Effector CD4-positive, alpha-beta T cell (primary cell): Measurements from ENCODE around the gene TGFB1.
A peak's percentile ranks its signal among the peaks of the same experiment; 100 is the strongest.
"Not testable (repeated sequence)": the region's sequence is repeated elsewhere in the genome, so short reads cannot be mapped to it uniquely, and the experiment has no call there.

Source experiments
- DNase-seq: peaks from one replicate; pipeline ENCODE4 v3.0.0-alpha.2; 2020
- total RNA-seq: gene quantifications from one replicate; lab custom pipeline; 2026; lab: John Stamatoyannopoulos, UW

The TGFB1 gene
- total RNA-seq, result 227 reads per million, percentile 93 among the genes with 10 or more reads in this experiment

DNA sequence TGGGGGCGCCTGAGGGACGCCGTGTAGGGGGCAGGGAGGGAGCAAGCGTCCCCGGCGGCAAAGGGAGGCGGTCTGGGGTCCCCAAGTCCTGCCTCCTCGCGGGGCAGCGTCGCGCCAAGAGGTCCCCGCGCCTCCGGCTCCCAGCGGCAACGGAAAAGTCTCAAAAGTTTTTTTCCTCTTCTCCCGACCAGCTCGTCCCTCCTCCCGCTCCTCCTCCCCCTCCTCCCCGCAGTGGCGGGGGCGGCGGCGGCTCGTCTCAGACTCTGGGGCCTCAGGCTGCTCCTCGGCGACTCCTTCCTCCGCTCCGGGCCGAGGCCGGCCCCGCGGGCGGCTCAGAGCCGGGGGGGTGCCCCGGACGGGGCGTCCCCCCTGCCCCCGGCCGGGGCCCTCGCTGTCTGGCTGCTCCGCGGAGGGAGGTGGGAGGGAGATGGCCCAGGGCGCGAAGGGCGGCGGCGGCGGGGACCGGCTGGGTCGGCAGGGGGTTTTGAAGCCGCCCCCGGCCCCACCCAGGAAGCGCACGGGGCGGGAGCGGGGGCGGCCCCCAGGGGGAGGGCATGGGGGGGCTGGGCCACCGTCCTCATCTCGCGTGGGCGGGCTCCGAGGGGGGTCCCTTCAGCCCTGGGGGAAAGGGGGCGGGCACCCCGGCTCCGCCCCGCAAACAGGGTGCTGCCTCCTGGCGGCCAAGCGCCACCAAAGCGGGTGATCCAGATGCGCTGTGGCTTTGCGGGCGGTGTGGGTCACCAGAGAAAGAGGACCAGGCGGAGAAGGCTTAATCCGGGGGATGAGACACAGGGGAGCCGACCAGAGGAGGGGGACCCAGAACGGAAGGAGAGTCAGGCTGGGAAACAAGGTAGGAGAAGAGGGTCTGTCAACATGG is at the start of gene TGFB1:
TSS of gene TGFB1 (minus strand) at position 457 of the 877 bp plus-strand sequence. CDS start 878 bp downstream, outside the sequence.
- peak; percentile 94 for DNase-seq

DNA sequence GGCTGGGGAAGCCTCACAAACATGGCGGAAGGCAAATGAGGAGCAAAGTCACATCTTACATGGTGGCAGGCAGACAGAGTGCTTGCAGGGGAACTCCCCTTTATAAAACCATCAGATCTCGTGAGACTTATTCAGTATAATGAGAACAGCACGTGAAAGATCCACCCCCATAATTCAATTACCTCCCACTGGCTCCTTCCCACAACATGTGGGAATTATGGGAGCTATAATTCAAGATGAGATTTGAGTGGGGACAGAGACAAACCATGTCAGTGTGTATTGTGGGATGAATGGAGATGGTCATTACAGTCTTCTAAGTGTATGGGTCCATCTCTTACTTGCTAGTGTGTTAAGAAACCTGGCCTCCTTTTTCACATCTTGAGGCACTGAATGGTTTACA is 48.3 kb upstream of the TGFB1 start:
- DNase-seq, result no peak

DNA sequence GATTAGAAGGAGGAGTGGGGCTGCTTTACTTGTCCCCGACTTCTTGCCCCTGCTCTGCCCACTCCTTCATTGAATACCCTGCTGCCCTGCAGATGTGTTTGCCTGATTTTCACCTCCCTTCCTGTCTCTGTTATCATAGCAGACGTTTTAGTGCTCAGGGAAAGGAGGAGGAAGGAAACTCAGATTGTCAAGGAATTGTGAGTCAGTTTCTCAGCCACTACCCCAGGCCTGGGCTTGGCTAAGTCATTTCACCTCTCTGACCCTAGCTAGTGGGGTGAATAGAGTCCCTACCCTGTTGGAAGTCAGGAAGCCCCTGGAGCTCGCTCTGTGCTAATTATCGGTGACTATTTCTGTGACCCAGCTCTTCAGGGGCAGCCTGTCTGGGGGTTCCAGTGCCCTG is 47.8 kb upstream of the TGFB1 start:
- DNase-seq, result no peak

DNA sequence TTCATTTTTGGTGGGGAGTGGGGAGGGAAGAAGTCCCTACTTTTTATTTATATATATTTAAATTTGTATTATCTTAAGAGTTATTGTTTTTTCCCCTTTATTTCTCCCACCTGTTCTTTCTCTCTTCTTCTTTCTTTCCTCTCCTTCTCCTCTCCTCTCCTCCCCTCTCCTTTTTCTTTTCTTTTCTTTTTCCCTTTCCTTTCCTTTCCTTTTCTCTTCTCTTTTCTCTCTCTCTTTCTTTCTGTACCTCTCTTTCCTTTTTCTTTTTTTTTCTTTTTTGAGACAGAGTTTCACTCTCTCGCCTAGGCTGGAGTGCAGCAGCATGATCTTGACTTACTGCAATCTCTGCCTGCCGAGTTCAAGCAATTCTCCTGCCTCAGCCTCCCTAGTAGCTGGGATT is 45.8 kb upstream of the TGFB1 start:
- no peak for DNase-seq

DNA sequence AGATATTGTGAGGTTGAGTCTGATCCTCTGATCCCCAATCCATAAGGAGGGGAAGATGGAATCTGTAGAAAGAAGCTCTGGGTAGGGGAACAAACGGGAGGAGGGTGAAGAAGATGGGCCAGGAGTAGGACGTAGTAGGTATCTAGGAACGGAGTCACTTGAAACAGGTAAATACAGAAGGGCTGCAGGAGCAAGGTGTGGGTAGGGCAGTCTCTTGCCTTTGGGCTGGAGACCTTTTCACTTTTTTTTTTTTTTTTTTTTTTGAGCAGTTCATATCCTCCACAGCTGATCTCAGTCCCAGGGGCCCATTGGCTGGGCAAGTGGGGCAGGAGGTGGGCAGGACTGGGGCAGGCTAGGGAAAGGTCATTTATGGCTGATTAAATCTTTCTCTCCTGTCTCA is 45.4 kb upstream of the TGFB1 start:
- DNase-seq, result no peak

GRCh38 chr19:41398598-41398997 is 44.9 kb upstream of the TGFB1 start:
- no peak for DNase-seq

GRCh38 chr19:41398050-41398418 is 44.3 kb upstream of the TGFB1 start:
- no peak for DNase-seq

DNA sequence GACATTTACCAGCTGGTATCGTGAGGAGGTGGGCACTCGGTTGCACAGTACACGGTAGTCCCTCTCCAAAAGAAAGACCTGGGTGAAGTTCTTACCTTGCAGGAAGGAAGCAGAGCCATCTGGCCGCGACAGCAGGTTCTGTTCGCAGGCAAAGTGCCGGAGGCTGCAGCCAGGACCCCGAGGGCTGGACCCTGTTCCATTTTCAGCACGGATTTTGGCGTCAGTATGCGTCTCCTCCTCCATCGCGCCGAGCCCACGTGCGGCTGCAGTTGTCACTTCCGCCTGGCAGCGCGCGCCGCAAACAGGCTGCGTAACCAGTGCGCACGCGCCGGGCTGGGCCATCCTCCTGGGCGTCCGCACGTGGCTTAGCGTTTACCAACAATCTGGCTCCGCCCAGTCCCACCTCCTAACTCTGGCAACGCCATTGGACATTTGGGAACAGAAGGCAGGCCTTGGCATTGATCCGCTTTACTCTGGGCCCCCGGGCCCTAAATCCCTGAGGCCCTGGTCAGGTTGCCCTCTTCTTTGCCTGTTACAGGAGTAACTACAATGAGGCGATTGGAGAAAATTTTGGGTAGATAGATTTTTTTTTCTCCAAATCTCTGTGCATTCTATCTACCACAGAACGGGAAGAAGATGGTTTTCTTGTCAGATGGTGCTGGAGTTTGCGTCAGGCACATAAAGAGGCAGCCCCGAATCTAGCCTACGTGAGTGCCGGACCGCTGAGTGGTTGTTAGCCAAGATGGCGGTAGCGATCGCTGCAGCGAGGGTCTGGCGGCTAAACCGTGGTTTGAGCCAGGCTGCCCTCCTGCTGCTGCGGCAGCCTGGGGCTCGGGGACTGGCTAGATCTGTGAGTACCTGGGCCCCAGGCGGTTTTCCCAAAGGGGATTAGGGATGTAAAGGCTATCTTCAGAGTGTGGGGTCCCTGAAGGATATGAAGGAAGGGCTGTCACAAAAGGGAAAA is 43.6 kb upstream of the TGFB1 start, which contains the start of the genes BCKDHA and EXOSC5:
TSS of gene BCKDHA (plus strand) at position 733 of the 964 bp plus-strand sequence. CDS start at position 743, 10 bp downstream.
TSS of gene EXOSC5 (minus strand) at position 274 of the 964 bp plus-strand sequence. CDS start at position 243, 31 bp downstream.
- DNase-seq, result peak; percentile 99

DNA sequence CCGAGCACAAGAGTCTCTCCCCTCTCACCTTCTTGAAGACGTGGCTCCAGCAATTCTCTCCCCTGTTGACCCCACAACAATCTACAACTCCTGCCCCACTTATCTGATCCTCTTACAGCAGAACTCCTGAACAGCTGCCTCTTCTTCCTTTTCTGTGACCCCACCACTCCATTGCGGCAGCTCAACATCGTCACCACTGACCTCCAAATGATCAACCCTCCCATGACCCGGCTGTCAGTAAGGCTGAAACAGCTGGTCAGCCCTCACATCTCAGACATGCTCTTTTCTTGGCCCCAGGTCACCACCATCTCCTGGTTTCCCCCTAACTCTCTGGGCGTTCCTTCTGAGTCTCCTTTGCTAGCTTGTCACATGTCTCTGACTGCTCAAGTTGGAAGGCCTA is 41.6 kb upstream of the TGFB1 start:
- DNase-seq, result no peak

GRCh38 chr19:41392775-41393174 is 39.1 kb upstream of the TGFB1 start:
- DNase-seq, result no peak

DNA sequence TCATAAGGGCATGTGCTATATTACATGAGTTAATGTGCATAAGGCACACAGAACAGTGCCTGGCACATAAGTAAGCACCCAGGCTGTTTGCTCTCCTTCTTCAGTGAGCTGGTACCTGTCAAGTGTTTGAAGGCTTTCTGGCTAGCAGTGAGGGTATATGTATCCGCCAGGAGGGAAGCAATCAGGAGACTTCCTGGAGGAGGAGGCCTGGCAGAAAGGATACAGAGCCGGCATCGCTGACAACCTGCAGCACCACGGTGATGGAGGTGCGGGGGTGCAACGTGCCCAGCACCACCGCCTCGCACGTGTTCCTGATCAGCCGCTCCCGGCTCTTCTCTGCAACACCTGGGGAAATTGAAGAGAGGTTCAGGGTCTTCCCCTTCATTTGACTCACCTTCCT is 37.9 kb upstream of the TGFB1 start:
- no peak for DNase-seq

DNA sequence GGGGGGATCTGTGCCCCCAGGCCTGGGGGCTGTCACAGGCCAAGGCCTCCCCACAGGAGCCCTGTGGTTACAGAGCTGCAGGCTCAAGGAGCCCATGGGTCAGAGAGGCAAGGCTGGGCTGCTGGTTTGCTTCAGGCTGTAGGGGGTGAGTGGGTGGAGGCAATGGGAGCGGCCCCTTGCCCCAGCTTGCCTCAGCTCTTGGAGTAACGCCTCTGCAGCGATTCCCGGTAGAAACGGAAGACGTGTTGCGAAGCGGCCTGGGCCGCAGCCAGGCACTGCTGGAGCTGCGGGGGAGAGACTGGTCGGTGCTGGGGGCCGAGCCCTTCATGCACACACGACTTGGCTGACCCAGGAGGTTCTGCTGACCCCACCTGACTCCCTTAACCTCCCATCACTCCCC is 32.7 kb upstream of the TGFB1 start:
- DNase-seq, result no peak

GRCh38 chr19:41384351-41384750 is 30.6 kb upstream of the TGFB1 start:
- no peak for DNase-seq

GRCh38 chr19:41381536-41381935 is 27.8 kb upstream of the TGFB1 start:
- DNase-seq, result not testable (repeated sequence)

DNA sequence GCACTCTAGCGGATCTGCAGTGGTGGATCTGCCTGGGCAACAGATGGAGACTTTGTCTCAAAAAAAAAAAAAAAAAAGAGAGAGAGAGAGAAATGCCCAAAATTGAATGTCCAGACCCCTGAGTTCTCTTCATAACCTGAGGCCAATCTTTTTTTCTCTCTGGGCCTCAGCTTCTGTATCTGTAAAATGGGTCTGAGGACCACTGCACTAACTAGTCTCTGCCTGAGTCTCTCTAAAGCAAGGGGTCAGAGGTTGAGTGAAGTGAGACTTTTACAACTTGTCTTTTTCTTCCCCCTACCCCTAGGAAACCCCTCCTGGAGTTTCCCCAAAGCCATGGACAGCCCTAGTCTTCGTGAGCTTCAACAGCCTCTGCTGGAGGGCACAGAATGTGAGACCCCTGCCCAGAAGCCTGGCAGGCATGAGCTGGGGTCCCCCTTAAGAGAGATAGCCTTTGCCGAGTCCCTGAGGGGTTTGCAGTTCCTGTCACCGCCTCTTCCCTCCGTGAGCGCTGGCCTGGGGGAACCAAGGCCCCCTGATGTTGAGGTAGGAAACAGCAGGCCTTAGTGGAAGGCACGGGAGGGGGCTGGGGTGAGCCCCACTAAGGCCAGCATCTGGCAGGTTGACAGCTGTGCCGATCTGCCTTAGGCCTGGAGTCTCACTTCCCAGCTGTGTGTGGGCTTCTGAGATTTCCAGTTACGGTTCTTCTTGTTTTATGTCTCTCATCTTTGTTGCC is 24.4 kb upstream of the TGFB1 start:
- DNase-seq, result no peak

DNA sequence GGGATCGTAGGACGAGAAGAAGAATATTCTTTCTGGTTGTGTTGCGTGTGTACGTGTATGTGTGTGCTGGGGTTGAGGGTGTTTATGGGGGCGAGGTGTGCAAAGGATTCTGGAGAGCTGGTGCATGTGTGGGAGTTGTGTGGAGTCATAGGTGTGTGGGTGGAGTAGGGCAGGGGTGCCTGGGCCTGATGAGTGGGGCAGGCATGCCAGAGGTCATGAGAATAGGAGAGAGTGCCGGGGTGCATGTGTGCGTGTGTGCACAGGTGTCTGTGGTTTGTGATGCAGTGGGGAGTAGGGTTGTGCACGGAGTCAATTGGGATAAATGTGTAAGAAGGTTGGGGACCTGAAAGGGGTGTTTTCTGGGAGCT is 23.3 kb upstream of the TGFB1 start:
- no peak for DNase-seq

DNA sequence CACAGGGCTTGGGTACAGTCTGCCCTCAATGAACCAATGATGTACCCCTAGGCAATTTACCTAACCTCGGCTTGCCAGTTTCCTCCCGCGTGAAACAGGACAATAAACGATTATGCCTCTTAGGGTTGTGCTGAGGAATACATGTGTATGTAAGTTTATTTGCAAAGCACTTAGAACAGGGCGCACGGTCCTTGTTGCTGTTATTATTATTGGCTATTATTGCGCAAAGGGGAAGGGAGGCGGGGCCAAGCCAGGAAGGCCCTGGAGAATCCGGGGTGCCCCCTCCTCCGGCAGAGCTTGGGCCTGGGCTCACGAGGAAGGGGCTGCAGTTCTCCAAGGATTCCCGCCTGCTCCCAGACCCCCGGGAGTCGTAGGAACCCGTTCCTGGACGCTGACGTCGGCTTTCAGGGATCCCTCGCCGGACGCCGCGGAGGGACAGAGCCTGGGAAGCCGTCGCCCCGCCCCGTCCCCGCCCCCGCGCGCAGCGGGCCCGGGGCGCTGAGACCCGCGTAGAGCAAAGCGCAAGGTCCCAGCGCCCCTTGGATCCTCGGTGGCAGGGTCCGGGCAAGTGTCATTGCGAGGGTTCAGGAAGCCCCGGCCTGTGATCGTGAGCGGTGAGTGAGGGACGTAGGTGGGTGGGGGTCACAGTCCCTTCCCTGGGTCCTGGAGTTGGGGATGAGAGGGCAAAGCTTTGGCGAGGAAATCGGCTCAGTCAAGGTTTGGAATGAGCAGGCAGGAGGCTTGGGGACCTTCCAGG is 22.7 kb upstream of the TGFB1 start, which contains the start of gene TMEM91:
TSS of gene TMEM91 (plus strand) at position 293 of the 757 bp plus-strand sequence. CDS start 1,777 bp downstream, outside the sequence.
- no peak for DNase-seq

- no peak for DNase-seq
Observed at GRCh38 chr19:41373993-41374392, 20.3 kb upstream of the TGFB1 start.

DNA sequence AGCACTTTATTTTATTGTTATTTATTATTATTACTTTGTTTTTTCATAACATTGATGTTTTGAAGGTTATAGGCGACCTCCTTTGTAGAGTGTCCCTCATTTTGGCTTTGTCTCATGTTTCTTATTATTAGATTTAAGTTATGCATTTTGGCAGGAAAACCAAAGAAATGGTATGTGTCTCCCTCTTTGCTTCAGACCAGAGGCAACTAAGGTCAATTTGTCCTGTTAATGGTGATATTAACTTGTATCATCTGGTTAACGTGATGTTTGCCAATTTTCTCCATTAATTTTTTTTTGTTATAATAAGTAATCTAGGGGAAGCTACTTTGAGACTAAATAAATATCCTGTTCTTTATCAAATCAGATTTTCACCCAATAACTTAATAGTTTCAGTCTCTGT is 18.8 kb upstream of the TGFB1 start:
- no peak for DNase-seq

GRCh38 chr19:41371541-41371940 is 17.8 kb upstream of the TGFB1 start:
- DNase-seq, result no peak

GRCh38 chr19:41371119-41371518 is 17.4 kb upstream of the TGFB1 start:
- DNase-seq, result not testable (repeated sequence)

- no peak for DNase-seq
Observed at GRCh38 chr19:41369769-41370168, 16.0 kb upstream of the TGFB1 start.
